HG03060 (cell line): Measurements from ENCODE around the gene ACAD10.

Experiments
- ATAC-seq: cut with Tn5 transposase; IDR thresholded peaks from one replicate; pipeline ENCODE4 v1.9.1; 2021; ENCODE audit warnings: low read depth, moderate number of reproducible peaks; ENCODE audit not compliant: unreplicated experiment

ACAD10 gene

GRCh38 chr12:111806304-111806703 is 120.5 kb downstream of the ACAD10 start:
- no peak for ATAC-seq
